KBM-7 (cell line): ENCODE results near the gene FKBP1C.
"Not testable (repeated sequence)": the region's sequence is repeated elsewhere in the genome, so short reads cannot be mapped to it uniquely, and the experiment has no call there.

Source experiments
- DNase-seq: peaks from one replicate; pipeline ENCODE4 v3.0.0-alpha.2; 2015
- in situ Hi-C: fragments of 300-500 bp; cut with MboI; formaldehyde crosslinking; loops from 2 replicates; pipeline ENCODE4 v1.14.3; 2020; ENCODE audit warnings: low sequenced_read_pairs, low pct_unique_long_range_greater_than_20kb, mixed read lengths

The FKBP1C gene

DNA sequence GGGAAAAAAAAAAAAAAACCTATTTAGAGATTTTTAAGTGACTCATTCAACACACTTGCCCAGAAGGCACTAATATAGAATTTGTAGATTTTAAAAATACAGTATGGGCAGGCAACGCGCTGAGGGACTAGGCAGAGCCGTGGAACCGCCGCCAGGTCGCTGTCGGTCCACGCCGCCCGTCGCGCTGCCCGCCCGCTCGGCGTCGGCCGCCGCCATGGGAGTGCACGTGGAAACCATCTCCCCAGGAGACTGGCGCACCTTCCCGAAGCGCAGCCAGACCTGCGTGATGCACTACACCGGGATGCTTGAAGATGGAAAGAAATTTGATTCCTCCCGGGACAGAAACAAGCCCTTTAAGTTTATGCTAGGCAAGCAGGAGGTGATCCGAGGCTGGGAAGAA lies at the start of gene FKBP1C:
TSS of gene FKBP1C (plus strand) at position 127 of the 400 bp plus-strand sequence.
- in situ Hi-C loops, result not testable (repeated sequence)

GRCh38 chr6:63164047-63164803 lies 47.0 kb upstream of the FKBP1C start:
- in situ Hi-C loops, DNase-seq: not testable (repeated sequence)

More for the DNA sequence above, at the start of gene FKBP1C:
- not testable (repeated sequence) for DNase-seq

- no peak for DNase-seq
- in situ Hi-C loops, result no loop called here
Measured at GRCh38 chr6:63174173-63174572, 37.1 kb upstream of the FKBP1C start.

DNA sequence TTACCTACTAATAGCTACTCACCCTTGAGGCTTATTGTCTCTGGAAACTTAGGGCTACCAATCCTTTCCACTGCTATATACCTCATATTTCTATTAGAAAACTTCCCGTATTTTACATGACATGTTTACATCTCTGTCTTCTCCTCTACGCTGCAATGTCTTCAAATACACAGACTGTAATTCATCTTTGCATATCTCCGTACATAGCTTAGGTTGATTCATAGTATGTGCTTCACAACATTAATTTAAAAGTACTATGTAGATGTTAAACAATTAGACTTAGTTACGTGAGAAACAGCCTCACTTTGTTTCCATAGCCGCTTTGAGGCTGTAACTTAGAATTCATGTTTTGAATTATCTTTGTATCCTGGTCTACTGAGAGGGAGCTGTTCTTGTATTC lies 35.1 kb upstream of the FKBP1C start:
- no peak for DNase-seq
- in situ Hi-C loops, result no loop called here

- no peak for DNase-seq
- in situ Hi-C loops, result no loop called here
Measured at GRCh38 chr6:63180367-63180766, 30.9 kb upstream of the FKBP1C start.

- in situ Hi-C loops, result no loop called here
- DNase-seq, result no peak
Measured at GRCh38 chr6:63186970-63187369, 24.3 kb upstream of the FKBP1C start.

DNA sequence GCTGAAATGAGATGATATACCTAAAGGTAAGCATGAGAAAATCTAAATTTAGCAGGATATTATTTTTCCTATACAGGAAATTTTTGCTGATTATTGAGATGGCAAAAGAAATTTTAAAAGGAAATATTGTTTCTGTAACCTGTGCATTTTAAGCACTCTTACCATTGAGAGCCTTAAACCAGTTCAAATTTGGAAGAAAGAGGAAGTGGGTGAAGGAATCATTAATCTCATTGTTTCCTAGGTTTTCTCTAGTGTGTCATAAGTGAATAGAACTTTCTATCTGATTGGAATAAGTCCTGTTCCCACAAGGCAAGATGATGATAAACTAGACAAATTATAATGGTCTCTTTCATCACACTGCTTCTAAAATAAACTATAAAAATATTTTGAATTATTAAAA lies 22.4 kb upstream of the FKBP1C start:
- DNase-seq, result peak; percentile 54
- in situ Hi-C loops, result no loop called here

- in situ Hi-C loops, result no loop called here
- DNase-seq, result no peak
Measured at GRCh38 chr6:63193324-63193723, 17.9 kb upstream of the FKBP1C start.

GRCh38 chr6:63197741-63198140 lies 13.5 kb upstream of the FKBP1C start:
- no peak for DNase-seq
- in situ Hi-C loops, result no loop called here

- DNase-seq, result peak; percentile 7
- in situ Hi-C loops, result no loop called here
Measured at GRCh38 chr6:63213325-63213724, 2.1 kb downstream of the FKBP1C start.

DNA sequence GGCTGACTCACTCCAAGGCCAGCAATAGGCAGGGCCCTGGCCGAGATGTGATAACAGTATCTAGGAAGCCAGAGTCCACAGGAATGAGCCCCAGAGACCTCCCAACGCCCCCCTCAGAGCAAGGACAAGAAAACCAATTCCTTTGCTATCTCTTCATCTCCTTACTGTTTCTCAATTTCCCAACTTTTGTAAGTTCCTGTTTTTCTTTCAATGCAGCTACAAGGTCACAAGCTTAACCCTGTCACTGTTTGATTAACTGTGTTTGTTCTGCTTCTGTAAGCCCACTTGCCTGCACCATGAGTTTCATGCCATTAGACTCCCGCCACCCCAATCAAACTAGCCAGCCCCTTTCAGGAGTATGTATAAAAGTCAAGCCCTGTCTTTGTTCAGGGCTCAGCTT lies 3.5 kb downstream of the FKBP1C start:
- DNase-seq, result peak; percentile 69
- in situ Hi-C loops, result no loop called here

- in situ Hi-C loops, result no loop called here
- no peak for DNase-seq
Measured at GRCh38 chr6:63224179-63224578, 12.9 kb downstream of the FKBP1C start.

DNA sequence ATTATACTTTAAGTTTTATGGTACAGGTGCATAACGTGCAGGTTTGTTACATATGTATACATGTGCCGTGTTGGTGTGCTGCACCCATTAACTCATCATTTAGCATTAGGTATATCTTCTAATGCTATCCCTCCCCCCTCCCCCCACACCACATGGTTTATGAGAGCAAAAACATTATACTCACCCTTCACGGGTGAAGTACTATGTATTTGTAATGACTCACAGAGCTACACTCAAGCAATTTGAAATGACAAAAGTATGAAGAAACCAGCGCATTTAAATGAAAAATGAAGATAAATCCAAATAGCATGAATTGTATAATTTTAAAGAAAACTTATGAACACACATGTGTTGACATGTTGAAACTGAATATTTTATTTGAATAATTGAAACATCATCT lies 14.7 kb downstream of the FKBP1C start:
- in situ Hi-C loops, DNase-seq: not testable (repeated sequence)

DNA sequence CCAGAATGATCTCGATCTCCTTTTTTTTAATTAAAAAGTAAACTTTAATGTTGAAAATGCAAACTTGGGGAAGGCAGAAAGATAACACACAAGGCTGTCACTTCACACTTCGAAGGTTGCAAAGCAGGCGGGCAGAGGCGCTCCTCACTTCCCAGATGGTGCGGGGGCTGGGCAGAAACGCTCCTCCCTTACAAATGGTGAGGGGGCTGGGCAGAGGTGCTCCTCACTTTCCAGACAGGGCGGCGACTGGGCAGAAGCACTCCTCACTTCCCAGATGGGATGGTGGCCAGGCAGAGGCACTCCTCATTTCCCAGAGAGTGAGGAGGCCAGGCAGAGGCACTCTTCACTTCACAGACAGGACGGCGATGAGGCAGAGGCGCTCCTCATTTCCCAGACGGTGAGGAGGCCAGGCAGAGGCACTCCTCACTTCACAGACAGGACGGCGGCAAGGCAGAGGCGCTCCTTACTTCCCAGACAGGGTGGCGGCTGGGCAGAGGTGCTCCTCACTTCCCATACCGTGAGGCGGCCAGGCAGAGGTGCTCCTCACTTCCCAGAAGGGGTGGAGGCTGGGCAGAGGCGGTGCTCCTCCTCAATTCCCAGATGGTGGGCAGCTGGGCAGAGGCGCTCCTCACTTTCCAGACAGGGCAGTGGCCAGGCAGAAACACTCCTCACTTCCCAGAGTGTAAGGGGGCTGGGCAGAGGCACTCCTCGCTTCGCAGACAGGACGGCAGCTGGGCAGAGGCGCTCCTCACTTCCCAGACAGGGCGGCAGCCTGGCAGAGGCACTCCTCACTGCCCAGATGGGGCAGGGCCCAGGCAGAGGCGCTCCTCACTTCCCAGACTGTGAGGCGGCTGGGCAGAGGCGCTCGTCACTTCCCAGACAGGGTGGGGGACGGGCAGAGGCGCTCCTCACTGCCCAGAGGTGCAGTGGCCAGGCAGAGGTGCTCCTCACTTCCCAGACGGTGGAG lies 16.9 kb downstream of the FKBP1C start:
- in situ Hi-C loops, DNase-seq: not testable (repeated sequence)

- in situ Hi-C loops, result not testable (repeated sequence)
Measured at GRCh38 chr6:63230027-63230426, 18.8 kb downstream of the FKBP1C start.

DNA sequence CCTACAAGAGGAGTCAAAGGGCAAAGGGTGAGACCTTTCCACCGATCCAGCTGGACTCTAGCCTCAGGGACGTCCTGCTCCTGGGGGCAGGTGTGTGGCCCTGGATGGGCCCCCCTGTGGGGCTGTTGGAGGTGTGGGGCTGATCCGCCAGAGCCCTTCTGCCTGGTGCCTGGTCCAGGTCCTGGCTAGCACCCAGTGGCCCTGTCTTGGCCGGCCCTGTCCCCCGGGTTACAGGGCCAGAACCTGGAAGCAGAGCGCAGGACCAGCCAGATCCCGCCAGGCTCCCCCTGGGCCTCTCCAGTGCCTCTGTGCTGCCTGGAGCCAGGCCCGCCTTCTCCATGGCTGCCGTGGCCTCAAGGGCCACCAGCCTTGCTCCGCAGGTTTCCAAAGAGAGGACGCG lies 19.2 kb downstream of the FKBP1C start:
- in situ Hi-C loops, DNase-seq: not testable (repeated sequence)

More at GRCh38 chr6:63230027-63230426, 18.8 kb downstream of the FKBP1C start:
- DNase-seq, result not testable (repeated sequence)

DNA sequence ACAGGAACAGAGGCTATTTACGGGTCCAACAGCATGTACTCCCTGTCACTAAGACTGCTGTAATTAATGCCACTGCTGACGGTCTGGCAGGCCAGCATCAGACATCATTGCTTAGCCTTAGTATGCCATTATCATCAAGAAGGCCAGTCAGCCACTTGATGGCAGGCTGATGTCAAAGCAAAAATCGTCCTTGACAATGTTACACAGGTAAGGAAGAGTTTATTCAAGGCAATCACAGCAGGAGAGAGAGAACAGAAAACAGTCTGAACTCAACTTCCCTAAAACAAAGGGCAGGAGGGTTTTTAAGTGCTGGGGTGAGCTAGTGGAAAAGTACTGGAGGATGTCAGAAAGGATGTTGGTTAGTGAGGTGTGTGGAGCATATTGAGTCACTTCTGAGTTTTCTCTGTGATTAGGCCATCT lies 25.1 kb downstream of the FKBP1C start:
- peak; percentile 66 for DNase-seq
- in situ Hi-C loops, result no loop called here

DNA sequence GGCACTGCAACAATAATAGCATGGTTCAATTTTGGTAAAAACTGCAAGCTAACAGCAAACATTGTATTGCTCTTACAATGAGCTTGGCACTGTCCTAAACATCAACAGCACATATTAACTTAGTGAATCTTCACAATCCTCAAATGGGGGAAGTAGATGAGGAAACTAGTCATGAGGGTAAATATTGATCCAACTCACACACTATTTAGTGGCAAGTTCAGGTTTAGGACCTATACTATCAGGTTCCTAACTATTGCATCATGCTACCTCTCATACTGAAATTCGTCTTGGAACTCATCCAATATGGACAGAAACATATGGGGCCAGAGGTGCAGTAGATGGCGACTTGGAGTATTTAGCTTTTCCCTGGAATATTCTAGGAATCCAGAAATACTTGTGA lies 34.2 kb downstream of the FKBP1C start:
- in situ Hi-C loops, result no loop called here
- DNase-seq, result no peak

DNA sequence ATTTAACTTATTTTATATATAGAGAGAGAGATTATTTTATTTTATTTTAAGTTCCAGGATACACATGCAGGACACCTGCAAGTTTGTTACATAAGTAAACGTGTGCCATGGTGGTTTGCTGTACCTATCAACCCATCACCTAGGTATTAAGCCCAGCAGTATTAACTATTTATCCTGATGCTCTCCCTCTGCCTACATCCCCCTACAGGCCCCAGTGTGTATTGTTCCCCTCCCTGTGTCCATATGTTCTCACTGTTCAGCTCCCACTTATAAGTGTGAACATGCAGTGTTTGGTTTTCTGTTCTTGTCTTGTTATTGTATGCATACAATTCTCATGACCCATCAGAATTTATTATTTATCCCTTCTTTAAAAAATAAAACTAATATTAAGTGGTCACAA lies 34.6 kb downstream of the FKBP1C start:
- DNase-seq, result no peak
- in situ Hi-C loops, result no loop called here

DNA sequence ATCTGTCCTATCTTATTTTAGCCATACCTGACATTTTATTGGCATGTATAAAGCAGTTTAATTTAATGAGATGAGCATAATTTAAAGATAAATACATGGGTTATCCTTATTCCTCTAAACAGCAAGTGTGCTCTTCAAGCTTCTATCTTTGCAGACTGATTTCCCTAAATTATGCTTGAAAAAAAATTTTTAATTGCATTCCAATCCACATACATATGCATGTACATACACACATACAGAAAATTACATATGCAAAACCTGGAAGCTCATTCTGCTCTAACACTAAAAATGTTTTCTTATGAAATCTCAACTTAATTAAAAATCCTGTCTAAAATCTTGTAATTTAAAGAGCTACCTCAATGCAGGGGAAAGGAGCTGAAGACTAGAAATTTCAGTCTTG lies 35.3 kb downstream of the FKBP1C start:
- no peak for DNase-seq
- in situ Hi-C loops, result no loop called here
